ENCODE results near the gene LPP. TPM values are rescaled to one million over a fixed set of nuclear protein-coding genes. Genes with fewer than 3 reads are reported as not detected.

Gene LPP
- total RNA-seq, 1 donor from 2014 or later, result 222 TPM

- Histone ChIP-seq H3K4me2 (ENCODE audit: low read length) (no peak overlapping the region), H3K9ac (ENCODE audit: low read length) (no peak overlapping the region), H4K20me1 (ENCODE audit: insufficient read depth, low read length) (peaks cover 82% of the 10 kb centered on the region), H3K79me2 (ENCODE audit: insufficient read depth, low read length) (peaks cover 99% of the 10 kb centered on the region), H2AFZ (ENCODE audit: low read depth, low read length) (no peak overlapping the region), H3K4me3 (ENCODE audit: insufficient read depth, low read depth, low read length) (no peak overlapping the region), H3K4me1 (ENCODE audit: insufficient read depth, low read length) (peaks cover 31% of the 10 kb centered on the region), H3K27me3 (ENCODE audit: insufficient read depth, low read length) (no peaks in the 10 kb centered on the region), H3K36me3 (ENCODE audit: insufficient read depth, low read length) (peaks cover 12% of the 10 kb centered on the region), H3K27ac (ENCODE audit: low read depth, low read length) (no peak overlapping the region), H3K9me3 (ENCODE audit: insufficient read depth, low read depth, low read length) (no peaks in the 10 kb centered on the region)
- Mint-ChIP-seq H3K9me3 (ENCODE audit: unreplicated experiment) (no peaks in the 10 kb centered on the region), H3K27me3 (ENCODE audit: low read depth, unreplicated experiment) (no peaks in the 10 kb centered on the region), H3K4me3 (ENCODE audit: unreplicated experiment) (no peak overlapping the region), H3K36me3 (ENCODE audit: low read depth, unreplicated experiment) (peaks cover 15% of the 10 kb centered on the region), H3K4me1 (ENCODE audit: low read depth, unreplicated experiment) (peaks cover 36% of the 10 kb centered on the region), H3K27ac (ENCODE audit: unreplicated experiment) (no peak overlapping the region)
- FAIRE-seq (no peak), DNase-seq (ENCODE audit: low read depth) (no peak)
- TF ChIP-seq EZH2 (IDR thresholded peaks at IDR 0.05; ENCODE audit: insufficient read depth, low read length), result no peak
- TF ChIP-seq, protein P1, sequence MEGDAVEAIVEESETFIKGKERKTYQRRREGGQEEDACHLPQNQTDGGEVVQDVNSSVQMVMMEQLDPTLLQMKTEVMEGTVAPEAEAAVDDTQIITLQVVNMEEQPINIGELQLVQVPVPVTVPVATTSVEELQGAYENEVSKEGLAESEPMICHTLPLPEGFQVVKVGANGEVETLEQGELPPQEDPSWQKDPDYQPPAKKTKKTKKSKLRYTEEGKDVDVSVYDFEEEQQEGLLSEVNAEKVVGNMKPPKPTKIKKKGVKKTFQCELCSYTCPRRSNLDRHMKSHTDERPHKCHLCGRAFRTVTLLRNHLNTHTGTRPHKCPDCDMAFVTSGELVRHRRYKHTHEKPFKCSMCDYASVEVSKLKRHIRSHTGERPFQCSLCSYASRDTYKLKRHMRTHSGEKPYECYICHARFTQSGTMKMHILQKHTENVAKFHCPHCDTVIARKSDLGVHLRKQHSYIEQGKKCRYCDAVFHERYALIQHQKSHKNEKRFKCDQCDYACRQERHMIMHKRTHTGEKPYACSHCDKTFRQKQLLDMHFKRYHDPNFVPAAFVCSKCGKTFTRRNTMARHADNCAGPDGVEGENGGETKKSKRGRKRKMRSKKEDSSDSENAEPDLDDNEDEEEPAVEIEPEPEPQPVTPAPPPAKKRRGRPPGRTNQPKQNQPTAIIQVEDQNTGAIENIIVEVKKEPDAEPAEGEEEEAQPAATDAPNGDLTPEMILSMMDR (IDR thresholded peaks at IDR 0.05; ENCODE audit: insufficient read depth, low read depth, low read length), result no peak
These were observed 82.3 kb downstream of the LPP start for GRCh38 chr3:188236271-188236670.

DNA sequence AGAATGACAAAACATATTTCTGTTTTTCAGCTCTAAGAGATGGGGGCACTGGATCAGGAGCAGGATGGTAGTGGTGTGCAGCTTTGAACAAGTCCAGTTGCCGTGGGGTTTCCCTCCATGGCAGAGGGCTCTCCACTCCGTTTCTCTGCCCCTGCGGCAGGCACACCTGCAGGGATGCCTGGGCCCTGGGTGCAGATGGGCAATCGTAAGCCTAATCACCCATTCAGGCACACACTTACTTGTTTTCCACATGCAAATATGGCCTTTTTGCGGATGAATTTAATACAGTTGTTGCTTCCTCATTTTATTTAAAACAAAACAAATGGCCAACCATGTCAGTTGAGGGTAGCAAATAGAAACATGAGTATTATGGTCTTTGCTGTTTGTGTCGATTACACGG, 85.1 kb downstream of the LPP start:
- Mint-ChIP-seq H3K36me3 (ENCODE audit: low read depth, unreplicated experiment) (peaks cover 11% of the 10 kb centered on the region), H3K4me1 (ENCODE audit: low read depth, unreplicated experiment) (peaks cover 45% of the 10 kb centered on the region), H3K4me3 (ENCODE audit: unreplicated experiment) (no peak overlapping the region), H3K27ac (ENCODE audit: unreplicated experiment) (no peak overlapping the region), H3K27me3 (ENCODE audit: low read depth, unreplicated experiment) (no peaks in the 10 kb centered on the region), H3K9me3 (ENCODE audit: unreplicated experiment) (no peaks in the 10 kb centered on the region)
- no peaks in the 10 kb centered on the region for H3K27me3 ChIP-seq (ENCODE audit: insufficient read depth, low read length)
- H3K9me3 ChIP-seq (ENCODE audit: insufficient read depth, low read depth, low read length), result no peaks in the 10 kb centered on the region
- TF ChIP-seq, protein P1 (IDR thresholded peaks at IDR 0.05; ENCODE audit: insufficient read depth, low read depth, low read length), result no peak
- TF ChIP-seq EZH2 (IDR thresholded peaks at IDR 0.05; ENCODE audit: insufficient read depth, low read length), result no peak
- H3K4me2 ChIP-seq (ENCODE audit: low read length), result no peak overlapping the region
- peaks cover 9% of the 10 kb centered on the region for H3K36me3 ChIP-seq (ENCODE audit: insufficient read depth, low read length)
- peaks cover 34% of the 10 kb centered on the region for H3K4me1 ChIP-seq (ENCODE audit: insufficient read depth, low read length)
- DNase-seq (ENCODE audit: low read depth), result no peak
- FAIRE-seq, result no peak
- H3K27ac ChIP-seq (ENCODE audit: low read depth, low read length), result no peak overlapping the region
- H2AFZ ChIP-seq (ENCODE audit: low read depth, low read length), result no peak overlapping the region
- peaks cover 81% of the 10 kb centered on the region for H4K20me1 ChIP-seq (ENCODE audit: insufficient read depth, low read length)
- H3K79me2 ChIP-seq (ENCODE audit: insufficient read depth, low read length), result peaks cover 97% of the 10 kb centered on the region
- H3K9ac ChIP-seq (ENCODE audit: low read length), result no peak overlapping the region
- no peak overlapping the region for H3K4me3 ChIP-seq (ENCODE audit: insufficient read depth, low read depth, low read length)

GRCh38 chr3:188239577-188239976, 85.6 kb downstream of the LPP start:
- no peak overlapping the region for H3K9ac ChIP-seq (ENCODE audit: low read length)
- H3K4me2 ChIP-seq (ENCODE audit: low read length), result no peak overlapping the region
- Mint-ChIP-seq H3K27me3 (ENCODE audit: low read depth, unreplicated experiment) (no peaks in the 10 kb centered on the region), H3K36me3 (ENCODE audit: low read depth, unreplicated experiment) (peaks cover 11% of the 10 kb centered on the region), H3K27ac (ENCODE audit: unreplicated experiment) (no peak overlapping the region), H3K4me3 (ENCODE audit: unreplicated experiment) (no peak overlapping the region), H3K9me3 (ENCODE audit: unreplicated experiment) (no peaks in the 10 kb centered on the region), H3K4me1 (ENCODE audit: low read depth, unreplicated experiment) (peaks cover 43% of the 10 kb centered on the region)
- no peak for FAIRE-seq
- H3K9me3 ChIP-seq (ENCODE audit: insufficient read depth, low read depth, low read length), result no peaks in the 10 kb centered on the region
- H2AFZ ChIP-seq (ENCODE audit: low read depth, low read length), result no peak overlapping the region
- H3K27me3 ChIP-seq (ENCODE audit: insufficient read depth, low read length), result no peaks in the 10 kb centered on the region
- H3K4me1 ChIP-seq (ENCODE audit: insufficient read depth, low read length), result peaks cover 33% of the 10 kb centered on the region
- no peak for DNase-seq (ENCODE audit: low read depth)
- no peak for TF ChIP-seq EZH2 (IDR thresholded peaks at IDR 0.05; ENCODE audit: insufficient read depth, low read length)
- TF ChIP-seq, protein P1 (IDR thresholded peaks at IDR 0.05; ENCODE audit: insufficient read depth, low read depth, low read length), result no peak
- H4K20me1 ChIP-seq (ENCODE audit: insufficient read depth, low read length), result peaks cover 81% of the 10 kb centered on the region
- H3K36me3 ChIP-seq (ENCODE audit: insufficient read depth, low read length), result peaks cover 9% of the 10 kb centered on the region
- H3K4me3 ChIP-seq (ENCODE audit: insufficient read depth, low read depth, low read length), result no peak overlapping the region
- H3K79me2 ChIP-seq (ENCODE audit: insufficient read depth, low read length), result peaks cover 97% of the 10 kb centered on the region
- H3K27ac ChIP-seq (ENCODE audit: low read depth, low read length), result no peak overlapping the region
